Coronary artery (tissue), 2 donors: Measurements from ENCODE around the gene PRAMEF12.

ENCODE experiments used
- DNase-seq: peaks from one replicate; pipeline ENCODE4 v3.0.0-alpha.2; 2017; ENCODE audit warnings: low spot score
- H3K27ac ChIP-seq, 2 donors: fragments of 200-600 bp; sonication (generic); one replicate each; pipeline ENCODE4 v1.5.1; 2016 to 2019
- H3K4me3 ChIP-seq: fragments of 200-600 bp; sonication (generic); 2 replicates; pipeline ENCODE4 v1.5.1; 2016; ENCODE audit warnings: mild to moderate bottlenecking, moderate library complexity
- CTCF ChIP-seq: fragments of 200-600 bp; sonication (generic); IDR thresholded peaks from one replicate; pipeline ENCODE4 v1.5.1; 2019; ENCODE audit warnings: antibody characterized with exemption

PRAMEF12 gene

DNA sequence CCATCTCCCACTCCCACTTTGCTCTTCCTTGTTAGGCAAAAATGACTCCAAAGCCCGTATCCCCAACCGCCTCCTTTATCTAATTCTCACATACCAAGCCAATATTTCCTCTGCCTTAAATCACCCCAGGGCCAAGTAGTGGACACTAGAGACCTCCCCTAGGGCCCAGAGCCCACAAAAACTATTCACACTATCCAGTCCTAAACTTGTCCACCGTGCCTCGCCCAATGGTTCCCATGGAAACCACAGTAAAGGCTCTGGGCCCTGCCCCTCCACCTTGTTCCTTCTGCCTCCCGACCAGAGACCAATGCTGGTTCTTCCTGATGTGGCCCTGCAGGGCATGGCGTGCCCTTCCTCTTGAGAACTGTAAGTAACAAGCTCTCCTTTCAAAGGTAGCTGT lies 15.7 kb upstream of the PRAMEF12 start:
- H3K4me3 ChIP-seq: no peak overlapping the region
- no peak for TF ChIP-seq CTCF
- H3K27ac ChIP-seq: no peak overlapping the region
- no peak for DNase-seq

GRCh38 chr1:12760256-12760795 lies 13.2 kb upstream of the PRAMEF12 start:
- Histone ChIP-seq H3K27ac (no peak overlapping the region), H3K4me3 (no peak overlapping the region)
- TF ChIP-seq CTCF: no peak
- DNase-seq: no peak

- no peak for TF ChIP-seq CTCF
- Histone ChIP-seq H3K27ac (no peak overlapping the region), H3K4me3 (no peak overlapping the region)
- DNase-seq: no peak
Measured at GRCh38 chr1:12761781-12762180, 11.8 kb upstream of the PRAMEF12 start.

- H3K4me3 ChIP-seq: no peak overlapping the region
- no peak for TF ChIP-seq CTCF
- H3K27ac ChIP-seq: no peak overlapping the region
- no peak for DNase-seq
Measured at GRCh38 chr1:12762766-12763165, 10.8 kb upstream of the PRAMEF12 start.

DNA sequence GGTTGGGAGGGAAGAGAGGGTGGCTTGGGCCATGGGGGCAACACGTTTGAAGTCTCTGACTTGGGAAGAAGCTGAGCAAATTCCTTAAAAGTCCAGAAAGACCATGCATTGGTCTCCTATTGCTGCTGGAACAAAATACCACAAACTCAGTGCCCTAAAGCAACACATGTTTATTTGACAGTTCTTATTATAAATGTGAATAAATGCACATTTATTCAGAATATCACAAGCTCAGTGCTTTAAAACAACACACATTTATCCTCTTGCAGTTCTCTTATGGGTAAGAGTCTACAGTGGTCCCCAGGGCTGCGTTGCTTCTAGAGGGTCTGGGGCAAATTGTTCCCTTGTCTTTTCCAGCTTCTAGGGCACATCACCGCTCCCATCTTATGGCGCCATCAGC lies 10.1 kb upstream of the PRAMEF12 start:
- no peak for DNase-seq
- Histone ChIP-seq H3K4me3 (no peak overlapping the region), H3K27ac (no peak overlapping the region)
- TF ChIP-seq CTCF: no peak

DNA sequence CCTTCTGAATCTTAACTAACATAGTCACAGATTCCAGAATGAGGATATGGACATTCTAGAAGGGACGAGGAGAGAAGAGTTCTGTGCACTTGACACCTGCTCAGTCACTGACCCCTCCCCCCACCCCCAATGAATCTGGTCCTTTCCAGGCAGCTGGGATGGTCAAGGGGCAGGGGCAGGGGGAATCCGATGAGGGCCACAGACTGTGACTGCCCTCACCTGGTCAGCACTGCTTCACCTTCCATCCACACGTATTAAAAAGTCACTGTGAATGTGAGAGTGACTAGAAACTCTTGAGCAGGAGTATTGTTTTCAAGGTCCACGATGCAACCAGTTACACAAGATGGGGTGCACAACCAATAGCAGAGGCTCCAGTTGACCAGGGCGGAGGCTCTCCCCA lies 9.5 kb upstream of the PRAMEF12 start:
- Histone ChIP-seq H3K4me3 (no peak overlapping the region), H3K27ac (no peak overlapping the region)
- no peak for DNase-seq
- no peak for TF ChIP-seq CTCF

DNA sequence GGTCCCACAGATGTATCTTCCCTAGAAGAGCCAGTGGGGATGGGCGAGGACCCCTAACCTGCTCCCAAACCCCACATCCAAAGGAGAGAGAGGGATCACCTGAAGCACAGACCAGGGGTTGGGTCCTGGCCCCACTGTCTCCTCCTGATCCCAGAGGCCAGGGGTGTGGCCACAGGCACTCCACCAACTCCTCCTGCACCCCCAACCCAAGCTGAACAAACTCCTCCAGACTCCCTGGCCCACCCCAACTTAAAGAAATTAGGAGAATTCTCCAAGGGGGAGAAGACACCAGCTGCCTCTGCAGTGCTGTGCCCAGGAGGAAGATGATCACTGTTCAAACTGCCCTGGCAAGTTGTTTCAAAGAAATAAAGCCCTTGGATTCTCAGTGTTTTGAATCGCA lies 4.5 kb upstream of the PRAMEF12 start:
- no peak overlapping the region for H3K4me3 ChIP-seq
- H3K27ac ChIP-seq: no peak overlapping the region
- TF ChIP-seq CTCF: no peak
- no peak for DNase-seq
